OCI-LY3 (cell line): Measurements from ENCODE around the gene FLACC1.

ENCODE experiments used
- EZH2phosphoT487 ChIP-seq: fragments of 200-600 bp; shearing (Covaris generic); IDR thresholded peaks from 2 replicates; pipeline ENCODE4 v1.6.1; 2018; ENCODE audit warnings: antibody characterized with exemption, mixed run types, low read depth
- TF ChIP-seq, protein P1 (sequence below): fragments of 200-600, 300-600 bp; sonication (generic); IDR thresholded peaks from 2 replicates; pipeline ENCODE4 v1.5.1; 2014; ENCODE audit warnings: antibody characterized with exemption, low read length, low read depth

GRCh38 chr2:201383136-201383535, 26.0 kb upstream of the FLACC1 start:
- TF ChIP-seq, protein P1, sequence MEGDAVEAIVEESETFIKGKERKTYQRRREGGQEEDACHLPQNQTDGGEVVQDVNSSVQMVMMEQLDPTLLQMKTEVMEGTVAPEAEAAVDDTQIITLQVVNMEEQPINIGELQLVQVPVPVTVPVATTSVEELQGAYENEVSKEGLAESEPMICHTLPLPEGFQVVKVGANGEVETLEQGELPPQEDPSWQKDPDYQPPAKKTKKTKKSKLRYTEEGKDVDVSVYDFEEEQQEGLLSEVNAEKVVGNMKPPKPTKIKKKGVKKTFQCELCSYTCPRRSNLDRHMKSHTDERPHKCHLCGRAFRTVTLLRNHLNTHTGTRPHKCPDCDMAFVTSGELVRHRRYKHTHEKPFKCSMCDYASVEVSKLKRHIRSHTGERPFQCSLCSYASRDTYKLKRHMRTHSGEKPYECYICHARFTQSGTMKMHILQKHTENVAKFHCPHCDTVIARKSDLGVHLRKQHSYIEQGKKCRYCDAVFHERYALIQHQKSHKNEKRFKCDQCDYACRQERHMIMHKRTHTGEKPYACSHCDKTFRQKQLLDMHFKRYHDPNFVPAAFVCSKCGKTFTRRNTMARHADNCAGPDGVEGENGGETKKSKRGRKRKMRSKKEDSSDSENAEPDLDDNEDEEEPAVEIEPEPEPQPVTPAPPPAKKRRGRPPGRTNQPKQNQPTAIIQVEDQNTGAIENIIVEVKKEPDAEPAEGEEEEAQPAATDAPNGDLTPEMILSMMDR = no peak
- TF ChIP-seq EZH2phosphoT487 = no peak
